Activated CD4-positive, alpha-beta T cell treated with anti-CD3 and anti-CD28 coated beads for 4 hours (primary cell): ENCODE measurements around the gene SGCE.

ENCODE experiments used
- DNase-seq, 2 donors: peaks; one replicate each; pipeline ENCODE4 v3.0.0-alpha.2; 2020

SGCE gene

GRCh38 chr7:94658826-94659225 lies 2.9 kb upstream of the SGCE start:
- DNase-seq = no peak

GRCh38 chr7:94657771-94658693 lies 2.1 kb upstream of the SGCE start:
- DNase-seq = peak; percentile 93 to 94

- DNase-seq = peak in 1 of 2 donors; percentile 7
Observed at GRCh38 chr7:94656925-94657731, 1.2 kb upstream of the SGCE start.

- no peak for DNase-seq
Observed at GRCh38 chr7:94656658-94656924, 658 bp upstream of the SGCE start.

GRCh38 chr7:94655126-94655847 lies 646 bp downstream of the SGCE start:
- no peak for DNase-seq

- no peak for DNase-seq
Observed at GRCh38 chr7:94654783-94655125, 1.2 kb downstream of the SGCE start.

- DNase-seq = no peak
Observed at GRCh38 chr7:94650147-94651051, 5.5 kb downstream of the SGCE start.

GRCh38 chr7:94649450-94649849 lies 6.5 kb downstream of the SGCE start:
- DNase-seq = no peak

- no peak for DNase-seq
Observed at GRCh38 chr7:94648731-94649130, 7.2 kb downstream of the SGCE start.

GRCh38 chr7:94647295-94647694 lies 8.6 kb downstream of the SGCE start:
- no peak for DNase-seq

GRCh38 chr7:94643771-94644545 lies 12.0 kb downstream of the SGCE start:
- no peak for DNase-seq

GRCh38 chr7:94642838-94643653 lies 12.9 kb downstream of the SGCE start:
- DNase-seq = no peak

- DNase-seq = no peak
Observed at GRCh38 chr7:94639384-94639783, 16.5 kb downstream of the SGCE start.

GRCh38 chr7:94635687-94636086 lies 20.2 kb downstream of the SGCE start:
- DNase-seq = no peak

GRCh38 chr7:94634502-94634901 lies 21.4 kb downstream of the SGCE start:
- DNase-seq = no peak

GRCh38 chr7:94633687-94634086 lies 22.2 kb downstream of the SGCE start:
- no peak for DNase-seq

GRCh38 chr7:94633014-94633341 lies 23.0 kb downstream of the SGCE start:
- DNase-seq = no peak

GRCh38 chr7:94632338-94633013 lies 23.5 kb downstream of the SGCE start:
- DNase-seq = no peak

GRCh38 chr7:94630855-94631254 lies 25.1 kb downstream of the SGCE start:
- no peak for DNase-seq

- DNase-seq = no peak
Observed at GRCh38 chr7:94623820-94624219, 32.1 kb downstream of the SGCE start.
